T1000 (cell line): ENCODE measurements around the gene COL12A1.

Source experiments
- DNase-seq: peaks from one replicate; lab custom pipeline; 2025; ENCODE audit warnings: mixed read lengths; lab: John Stamatoyannopoulos, UW

The COL12A1 gene

GRCh38 chr6:75176076-75176582 lies 29.7 kb downstream of the COL12A1 start:
- DNase-seq = no peak

- no peak for DNase-seq
Measured at GRCh38 chr6:75171986-75172385, 33.9 kb downstream of the COL12A1 start.

GRCh38 chr6:75171567-75171966 lies 34.3 kb downstream of the COL12A1 start:
- DNase-seq = no peak

- DNase-seq = no peak
Measured at GRCh38 chr6:75170691-75171560, 34.9 kb downstream of the COL12A1 start.

- no peak for DNase-seq
Measured at GRCh38 chr6:75169689-75170586, 35.9 kb downstream of the COL12A1 start.

GRCh38 chr6:75167851-75168250 lies 38.0 kb downstream of the COL12A1 start:
- no peak for DNase-seq

GRCh38 chr6:75167325-75167724 lies 38.5 kb downstream of the COL12A1 start:
- no peak for DNase-seq

- no peak for DNase-seq
Measured at GRCh38 chr6:75166773-75167172, 39.1 kb downstream of the COL12A1 start.

GRCh38 chr6:75166236-75166635 lies 39.6 kb downstream of the COL12A1 start:
- DNase-seq = no peak

- DNase-seq = no peak
Measured at GRCh38 chr6:75158176-75158575, 47.7 kb downstream of the COL12A1 start.

- DNase-seq = no peak
Measured at GRCh38 chr6:75157336-75157735, 48.5 kb downstream of the COL12A1 start.

- DNase-seq = no peak
Measured at GRCh38 chr6:75156186-75156878, 49.5 kb downstream of the COL12A1 start.

GRCh38 chr6:75155631-75156030 lies 50.2 kb downstream of the COL12A1 start:
- DNase-seq = no peak

- no peak for DNase-seq
Measured at GRCh38 chr6:75154973-75155372, 50.9 kb downstream of the COL12A1 start.

- no peak for DNase-seq
Measured at GRCh38 chr6:75150685-75151412, 55.0 kb downstream of the COL12A1 start.

- no peak for DNase-seq
Measured at GRCh38 chr6:75149696-75150095, 56.2 kb downstream of the COL12A1 start.

- no peak for DNase-seq
Measured at GRCh38 chr6:75149240-75149639, 56.6 kb downstream of the COL12A1 start.

GRCh38 chr6:75147512-75147911 lies 58.3 kb downstream of the COL12A1 start:
- DNase-seq = no peak

- no peak for DNase-seq
Measured at GRCh38 chr6:75145976-75146375, 59.9 kb downstream of the COL12A1 start.

- DNase-seq = no peak
Measured at GRCh38 chr6:75145211-75145610, 60.6 kb downstream of the COL12A1 start.

GRCh38 chr6:75144386-75144785 lies 61.5 kb downstream of the COL12A1 start:
- DNase-seq = no peak
